ENCODE data around the gene CASZ1. TPM values are rescaled to one million over a fixed set of nuclear protein-coding genes. Genes with fewer than 3 reads are reported as not detected.
A peak's percentile ranks its signal among the peaks of the same experiment; 100 is the strongest.

Gene CASZ1
- total and polyA plus RNA-seq, 2 experiments from 2014 or later = 3.6 to 6.9 TPM

DNA sequence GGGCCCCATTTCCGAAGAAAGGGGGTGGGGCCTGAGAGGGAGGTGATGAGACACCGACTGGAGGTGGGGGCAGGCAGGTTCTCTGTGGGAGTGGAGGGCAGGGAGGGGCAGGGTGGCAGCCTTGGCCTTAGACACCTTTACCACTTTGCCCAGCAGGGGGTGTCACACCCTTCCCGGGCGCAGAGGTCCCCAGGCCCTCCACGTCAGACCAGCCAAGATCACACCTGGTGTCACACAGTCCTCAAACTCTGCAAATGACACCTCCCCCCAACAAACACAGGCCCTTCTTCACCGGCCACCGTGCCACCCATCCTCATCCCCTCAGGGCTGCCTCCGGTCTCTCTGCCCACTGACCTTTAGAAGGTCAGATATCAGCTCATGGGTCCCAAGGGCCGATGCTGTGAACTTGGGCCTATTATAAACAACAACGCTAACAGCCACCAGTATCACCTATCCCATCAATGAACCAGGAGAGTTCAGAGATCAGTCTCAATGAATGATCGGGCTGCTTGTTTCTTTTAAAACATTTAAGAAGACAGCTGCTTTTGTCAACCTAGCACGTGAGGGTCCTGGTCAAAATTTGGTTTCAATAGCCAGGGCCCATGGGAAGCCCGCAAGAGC lies 103.9 kb downstream of the CASZ1 start:
- peaks cover 21% of the 10 kb centered on the region for H3K4me1 ChIP-seq (ENCODE audit: insufficient read depth)
- no peaks in the 10 kb centered on the region for H3K36me3 ChIP-seq (replicated peaks; ENCODE audit: insufficient read depth, low read depth)
- H3K79me2 ChIP-seq = peaks cover 43% of the 10 kb centered on the region
- no peaks in the 10 kb centered on the region for H3K9me2 ChIP-seq (replicated peaks; ENCODE audit: insufficient read depth)
- H3K4me3 ChIP-seq = peak overlapping the region; percentile 56
- H2AFZ ChIP-seq = no peak overlapping the region
- no peaks in the 10 kb centered on the region for H4K20me1 ChIP-seq (ENCODE audit: insufficient read depth, poor library complexity, severe bottlenecking)
- H3K27me3 ChIP-seq = no peaks in the 10 kb centered on the region
- H3K4me2 ChIP-seq = peak overlapping the region; percentile 93
- no peak for TF ChIP-seq EZH2 (IDR thresholded peaks at IDR 0.05; ENCODE audit: borderline replicate concordance)
- TF ChIP-seq, protein P1, sequence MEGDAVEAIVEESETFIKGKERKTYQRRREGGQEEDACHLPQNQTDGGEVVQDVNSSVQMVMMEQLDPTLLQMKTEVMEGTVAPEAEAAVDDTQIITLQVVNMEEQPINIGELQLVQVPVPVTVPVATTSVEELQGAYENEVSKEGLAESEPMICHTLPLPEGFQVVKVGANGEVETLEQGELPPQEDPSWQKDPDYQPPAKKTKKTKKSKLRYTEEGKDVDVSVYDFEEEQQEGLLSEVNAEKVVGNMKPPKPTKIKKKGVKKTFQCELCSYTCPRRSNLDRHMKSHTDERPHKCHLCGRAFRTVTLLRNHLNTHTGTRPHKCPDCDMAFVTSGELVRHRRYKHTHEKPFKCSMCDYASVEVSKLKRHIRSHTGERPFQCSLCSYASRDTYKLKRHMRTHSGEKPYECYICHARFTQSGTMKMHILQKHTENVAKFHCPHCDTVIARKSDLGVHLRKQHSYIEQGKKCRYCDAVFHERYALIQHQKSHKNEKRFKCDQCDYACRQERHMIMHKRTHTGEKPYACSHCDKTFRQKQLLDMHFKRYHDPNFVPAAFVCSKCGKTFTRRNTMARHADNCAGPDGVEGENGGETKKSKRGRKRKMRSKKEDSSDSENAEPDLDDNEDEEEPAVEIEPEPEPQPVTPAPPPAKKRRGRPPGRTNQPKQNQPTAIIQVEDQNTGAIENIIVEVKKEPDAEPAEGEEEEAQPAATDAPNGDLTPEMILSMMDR (IDR thresholded peaks at IDR 0.05; ENCODE audit: poor library complexity) = peak; percentile 35
- no peaks in the 10 kb centered on the region for H3K9me3 ChIP-seq (ENCODE audit: low read depth)
- H3K27ac ChIP-seq = peak overlapping the region; percentile 92
- peak; percentile 71 for DNase-seq (ENCODE audit: low spot score)
- WGBS (ENCODE audit: low lambda C conversion rate, missing lambda C conversion rate) = 65% methylated on average over 10 of the region's 13 CpGs

DNA sequence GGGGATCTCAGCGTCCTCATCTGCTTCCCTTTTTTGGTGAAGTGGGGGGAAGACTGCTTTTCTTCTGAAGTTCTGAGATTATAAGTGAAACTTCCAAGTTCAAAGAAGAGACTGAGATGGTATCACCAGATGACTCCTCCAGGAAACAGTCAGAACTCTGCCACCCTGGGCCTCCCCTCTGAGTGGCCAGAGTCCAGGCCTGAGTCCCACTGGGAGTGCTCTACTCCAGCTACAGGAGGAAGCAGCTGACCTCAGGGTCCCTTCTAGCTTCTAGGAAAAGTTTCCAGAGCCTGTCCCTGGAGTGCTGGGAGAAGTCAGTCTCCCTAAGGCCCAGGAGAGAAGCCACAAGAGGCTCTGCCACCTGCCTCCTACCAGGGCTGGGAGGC lies 104.7 kb downstream of the CASZ1 start:
- Histone ChIP-seq H3K9me2 (replicated peaks; ENCODE audit: insufficient read depth) (no peaks in the 10 kb centered on the region), H3K27ac (peak overlapping the region; percentile 92), H3K9me3 (ENCODE audit: low read depth) (no peaks in the 10 kb centered on the region), H2AFZ (no peak overlapping the region), H3K27me3 (no peaks in the 10 kb centered on the region), H3K36me3 (replicated peaks; ENCODE audit: insufficient read depth, low read depth) (no peaks in the 10 kb centered on the region), H3K4me2 (peak overlapping the region; percentile 93), H3K4me1 (ENCODE audit: insufficient read depth) (peaks cover 29% of the 10 kb centered on the region), H4K20me1 (ENCODE audit: insufficient read depth, poor library complexity, severe bottlenecking) (no peaks in the 10 kb centered on the region), H3K4me3 (no peak overlapping the region), H3K79me2 (peaks cover 43% of the 10 kb centered on the region)
- peak; percentile 75 for DNase-seq (ENCODE audit: low spot score)
- TF ChIP-seq, protein P1 (IDR thresholded peaks at IDR 0.05; ENCODE audit: poor library complexity) = no peak
- TF ChIP-seq EZH2phosphoT487 (IDR thresholded peaks at IDR 0.05; ENCODE audit: low read depth, severe bottlenecking, unreplicated experiment) (no peak), EZH2 (IDR thresholded peaks at IDR 0.05; ENCODE audit: borderline replicate concordance) (no peak)
- WGBS (ENCODE audit: low lambda C conversion rate, missing lambda C conversion rate) = 100% methylated on average over 1 of the region's 1 CpG

DNA sequence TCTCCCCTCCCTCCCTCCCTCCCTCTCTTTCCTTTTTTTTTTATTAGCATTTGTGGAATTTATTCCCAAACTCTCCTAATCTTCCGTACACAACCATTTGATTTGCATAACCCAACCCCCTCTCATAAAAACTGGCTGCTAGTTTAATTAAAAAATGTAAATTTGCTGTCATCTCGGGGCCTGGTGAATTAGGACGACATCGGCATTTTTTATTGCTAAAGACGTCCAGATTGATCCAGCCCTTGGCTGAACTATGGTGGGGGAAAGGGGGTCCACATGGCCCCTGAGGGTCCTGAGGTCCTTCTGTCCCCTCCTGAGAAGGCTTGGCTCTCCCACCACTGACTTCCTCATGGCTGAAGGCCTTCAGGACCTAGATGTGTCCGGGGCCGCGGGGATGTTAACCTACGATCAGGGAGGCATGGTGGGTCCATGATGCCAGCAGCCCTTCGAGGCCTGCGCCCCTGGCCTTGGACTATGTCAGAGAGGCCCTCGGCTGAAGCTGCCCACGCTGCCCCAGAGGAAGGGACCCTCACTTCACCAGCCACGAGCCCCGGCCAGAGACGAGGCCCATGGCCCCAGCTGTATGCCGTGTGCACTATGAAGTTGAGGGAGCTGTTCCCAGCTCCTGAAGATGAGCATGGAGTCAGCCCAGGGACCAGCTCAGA lies 105.2 kb downstream of the CASZ1 start:
- TF ChIP-seq EZH2 (IDR thresholded peaks at IDR 0.05; ENCODE audit: borderline replicate concordance) = no peak
- 95% methylated on average over 17 of the region's 17 CpGs for WGBS (ENCODE audit: low lambda C conversion rate, missing lambda C conversion rate)
- Histone ChIP-seq H3K79me2 (peaks cover 43% of the 10 kb centered on the region), H3K36me3 (replicated peaks; ENCODE audit: insufficient read depth, low read depth) (no peaks in the 10 kb centered on the region), H3K9me2 (replicated peaks; ENCODE audit: insufficient read depth) (no peaks in the 10 kb centered on the region), H3K27me3 (no peaks in the 10 kb centered on the region), H3K4me1 (ENCODE audit: insufficient read depth) (peaks cover 34% of the 10 kb centered on the region), H3K27ac (peak overlapping the region; percentile 85), H3K9me3 (ENCODE audit: low read depth) (no peaks in the 10 kb centered on the region), H4K20me1 (ENCODE audit: insufficient read depth, poor library complexity, severe bottlenecking) (no peaks in the 10 kb centered on the region), H3K4me3 (no peak overlapping the region), H3K4me2 (peak overlapping the region; percentile 93), H2AFZ (no peak overlapping the region)
- DNase-seq (ENCODE audit: low spot score) = no peak

DNA sequence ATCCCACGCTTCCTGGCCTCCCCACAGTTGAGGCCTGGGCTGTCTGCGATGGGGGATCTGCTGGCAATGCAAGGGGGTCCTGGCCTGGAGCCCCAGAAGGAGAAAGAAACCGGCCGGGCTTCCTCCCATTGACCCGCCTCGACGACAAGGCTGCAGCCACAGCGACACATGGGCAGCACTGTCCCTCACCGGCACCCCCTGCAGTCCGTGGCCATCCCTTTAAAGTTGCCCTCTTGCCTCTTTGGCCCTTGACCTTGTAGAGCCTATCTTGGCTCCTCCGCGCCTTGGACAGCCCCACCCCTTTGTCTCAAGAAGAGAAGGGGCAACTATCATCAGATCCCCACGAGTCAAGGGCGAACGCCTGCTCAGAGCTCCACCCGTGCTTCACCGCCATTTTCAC lies 106.0 kb downstream of the CASZ1 start:
- Histone ChIP-seq H3K79me2 (peaks cover 45% of the 10 kb centered on the region), H3K4me1 (ENCODE audit: insufficient read depth) (peaks cover 42% of the 10 kb centered on the region), H3K4me3 (no peak overlapping the region), H3K9me2 (replicated peaks; ENCODE audit: insufficient read depth) (no peaks in the 10 kb centered on the region), H3K4me2 (no peak overlapping the region), H2AFZ (no peak overlapping the region), H3K27ac (no peak overlapping the region), H4K20me1 (ENCODE audit: insufficient read depth, poor library complexity, severe bottlenecking) (no peaks in the 10 kb centered on the region), H3K27me3 (no peaks in the 10 kb centered on the region), H3K36me3 (replicated peaks; ENCODE audit: insufficient read depth, low read depth) (no peaks in the 10 kb centered on the region), H3K9me3 (ENCODE audit: low read depth) (no peaks in the 10 kb centered on the region)
- no peak for TF ChIP-seq EZH2 (IDR thresholded peaks at IDR 0.05; ENCODE audit: borderline replicate concordance)
- no peak for TF ChIP-seq EZH2phosphoT487 (IDR thresholded peaks at IDR 0.05; ENCODE audit: low read depth, severe bottlenecking, unreplicated experiment)
- TF ChIP-seq, protein P1 (IDR thresholded peaks at IDR 0.05; ENCODE audit: poor library complexity) = no peak
- DNase-seq (ENCODE audit: low spot score) = no peak
- WGBS (ENCODE audit: low lambda C conversion rate, missing lambda C conversion rate) = 97% methylated on average over 16 of the region's 17 CpGs

All from hepatocyte (in vitro differentiated cells).